GDM1 (cell line): ENCODE results near the gene RAB40C.

Experiments used
- DNase-seq: peaks from one replicate; lab custom pipeline; 2025; lab: John Stamatoyannopoulos, UW

The RAB40C gene

DNA sequence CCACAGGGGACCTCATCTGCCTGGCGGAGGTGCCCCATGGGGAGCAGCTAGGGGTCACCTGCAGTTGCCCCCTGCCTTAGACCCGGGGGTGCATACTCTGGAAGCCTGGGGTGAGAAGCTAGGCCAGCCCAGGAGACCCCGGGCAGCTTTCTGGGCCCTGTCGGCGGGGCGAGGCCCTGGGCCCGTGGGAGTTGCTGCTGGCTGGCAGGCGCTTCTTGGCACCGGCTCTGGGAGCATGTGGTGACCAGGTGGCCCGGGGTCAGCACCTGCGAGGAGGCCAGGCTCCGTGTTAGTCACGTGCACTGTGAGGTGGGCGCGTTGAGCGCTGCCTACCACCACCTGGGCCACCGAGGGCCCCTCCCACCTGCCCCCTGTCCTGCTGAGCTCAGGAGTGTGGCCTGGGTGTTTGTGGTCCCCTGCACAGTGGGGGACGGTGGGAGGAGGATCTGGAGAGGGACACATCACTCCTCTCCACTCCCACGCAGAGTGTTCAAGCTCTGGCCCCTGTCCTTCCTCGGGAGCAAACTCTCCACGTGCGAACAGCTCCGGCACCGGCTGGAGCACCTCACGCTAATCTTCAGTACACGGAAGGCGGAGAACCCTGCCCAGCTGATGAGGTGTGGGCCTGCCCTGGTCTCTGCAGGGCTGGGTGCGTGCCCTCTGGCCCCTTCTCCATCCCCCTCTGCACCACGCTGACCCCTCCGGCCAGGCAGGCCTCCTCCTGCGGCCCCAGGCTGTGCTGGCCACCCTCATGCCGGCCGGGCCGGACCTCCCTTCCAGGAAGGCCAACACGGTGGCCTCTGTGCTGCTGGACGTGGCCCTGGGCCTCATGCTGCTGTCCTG lies 14.3 kb upstream of the RAB40C start:
- no peak for DNase-seq

DNA sequence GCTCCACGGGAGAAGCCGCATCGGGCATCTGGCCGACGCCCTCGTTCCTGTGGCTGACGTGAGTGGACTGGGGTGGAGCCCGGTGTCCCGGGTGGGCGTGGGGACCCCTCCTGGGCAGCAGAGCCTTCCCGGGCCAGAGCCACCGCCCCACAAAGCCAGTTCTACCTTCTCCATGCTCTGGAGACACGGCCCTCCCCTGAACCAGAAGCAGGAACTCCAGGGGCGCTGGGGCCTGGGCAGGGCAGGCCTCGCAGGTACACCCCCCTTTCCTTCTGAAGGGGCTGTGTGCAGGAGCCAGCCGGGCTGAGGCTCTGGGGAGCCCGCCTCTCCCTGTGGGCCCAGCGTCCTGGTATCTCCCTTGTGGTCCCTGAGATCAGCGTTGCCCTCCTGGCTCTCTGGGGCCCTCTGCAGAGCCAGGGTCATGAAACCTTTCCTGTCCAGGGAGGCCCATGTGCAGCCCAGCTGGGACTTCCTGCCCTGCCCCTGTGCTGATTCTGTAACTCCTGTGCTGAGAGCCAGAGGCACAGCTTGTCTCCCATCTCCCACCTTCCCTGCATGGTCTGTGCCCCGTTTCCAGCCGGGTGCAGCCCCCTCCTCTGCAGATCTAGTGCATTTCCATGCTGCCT lies 13.6 kb upstream of the RAB40C start:
- DNase-seq, result no peak

DNA sequence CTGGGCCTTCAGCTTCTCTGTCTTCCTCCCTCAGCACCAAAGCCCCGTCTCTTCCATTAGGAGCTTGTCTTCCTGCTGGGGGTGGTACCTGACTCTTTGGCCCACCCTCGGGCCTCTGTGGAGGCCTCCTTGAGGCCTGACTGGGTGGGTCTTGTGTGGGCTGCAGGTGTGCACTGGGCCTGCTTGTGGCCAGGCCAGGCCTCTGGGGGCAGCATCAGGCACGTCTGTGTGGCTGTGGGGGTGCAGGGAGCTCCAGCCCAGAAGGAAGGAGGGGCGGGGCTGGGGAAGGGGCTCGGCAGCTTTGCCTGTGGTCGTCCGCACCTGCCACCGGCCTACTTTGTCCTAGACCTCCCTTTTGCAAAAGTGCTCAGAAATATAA lies 13.1 kb upstream of the RAB40C start:
- DNase-seq, result no peak

DNA sequence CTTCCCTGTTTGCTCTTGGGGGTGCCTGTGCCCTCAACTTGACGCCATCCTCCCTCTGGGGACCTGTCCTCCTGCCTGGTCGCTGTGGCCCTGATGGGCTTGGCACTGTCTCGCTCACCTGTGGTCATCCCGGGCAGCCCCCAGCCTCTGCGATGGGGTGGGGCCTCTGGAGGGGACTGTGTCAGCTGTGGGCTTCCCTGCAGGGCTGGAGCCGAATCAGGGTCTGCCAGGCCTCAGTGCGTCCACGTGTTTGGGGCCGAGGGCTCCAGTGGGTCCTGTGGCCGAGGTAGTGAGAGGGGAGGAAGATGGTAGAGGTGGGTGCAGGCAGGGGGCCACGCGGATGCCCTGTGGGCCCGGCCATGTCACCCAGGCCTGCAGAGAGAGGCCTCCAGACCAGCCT lies 12.1 kb upstream of the RAB40C start:
- no peak for DNase-seq

DNA sequence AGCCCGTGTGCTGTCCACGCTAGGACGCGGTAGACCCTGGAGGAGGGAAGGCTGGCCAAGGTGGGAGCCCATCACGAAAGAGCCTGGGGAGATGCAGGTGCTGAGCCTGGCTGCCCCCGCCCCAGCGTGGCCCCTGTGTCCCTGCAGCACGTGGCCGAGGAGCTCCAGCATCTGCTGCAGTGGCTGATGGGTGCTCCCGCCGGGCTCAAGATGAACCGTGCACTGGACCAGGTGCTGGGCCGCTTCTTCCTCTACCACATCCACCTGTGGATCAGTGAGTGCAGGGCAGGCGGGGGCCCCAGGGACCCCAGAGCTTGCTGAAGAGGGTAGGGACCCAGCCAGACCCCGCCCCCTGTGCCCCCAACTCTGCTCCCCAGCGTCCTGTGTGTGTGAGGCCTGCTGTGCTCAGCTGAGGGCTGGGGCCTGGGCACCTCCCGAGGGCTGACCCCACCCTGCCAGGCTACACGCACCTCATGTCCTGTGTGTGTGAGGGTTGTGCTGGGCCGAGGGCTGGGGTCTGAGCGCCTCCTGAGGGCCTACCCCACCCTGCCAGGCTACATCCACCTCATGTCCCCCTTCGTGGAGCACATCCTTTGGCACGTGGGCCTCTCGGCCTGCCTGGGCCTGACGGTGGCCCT lies 11.5 kb upstream of the RAB40C start:
- DNase-seq, result no peak

DNA sequence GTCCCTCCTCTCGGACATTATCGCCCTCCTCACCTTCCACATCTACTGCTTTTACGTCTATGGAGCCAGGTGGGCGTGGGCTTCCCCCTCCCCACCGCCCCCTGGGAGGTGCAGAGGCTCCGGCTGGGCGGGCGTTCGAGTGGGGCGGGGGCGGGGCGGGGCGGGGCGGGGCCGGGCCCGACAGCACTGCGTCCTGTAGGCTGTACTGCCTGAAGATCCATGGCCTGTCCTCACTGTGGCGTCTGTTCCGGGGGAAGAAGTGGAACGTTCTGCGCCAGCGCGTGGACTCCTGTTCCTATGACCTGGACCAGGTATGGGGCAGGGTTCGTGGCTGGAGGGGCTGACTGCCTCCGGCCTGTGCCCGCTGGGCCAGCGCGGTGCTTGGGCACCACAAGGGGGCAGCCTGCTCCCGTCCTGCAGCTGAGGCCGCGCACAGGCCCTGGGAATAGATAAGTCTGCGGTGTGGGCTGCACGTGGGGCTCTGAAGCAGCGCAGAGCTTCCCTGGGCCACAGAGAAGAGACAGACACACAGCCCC lies 10.9 kb upstream of the RAB40C start:
- DNase-seq, result peak; percentile 18

DNA sequence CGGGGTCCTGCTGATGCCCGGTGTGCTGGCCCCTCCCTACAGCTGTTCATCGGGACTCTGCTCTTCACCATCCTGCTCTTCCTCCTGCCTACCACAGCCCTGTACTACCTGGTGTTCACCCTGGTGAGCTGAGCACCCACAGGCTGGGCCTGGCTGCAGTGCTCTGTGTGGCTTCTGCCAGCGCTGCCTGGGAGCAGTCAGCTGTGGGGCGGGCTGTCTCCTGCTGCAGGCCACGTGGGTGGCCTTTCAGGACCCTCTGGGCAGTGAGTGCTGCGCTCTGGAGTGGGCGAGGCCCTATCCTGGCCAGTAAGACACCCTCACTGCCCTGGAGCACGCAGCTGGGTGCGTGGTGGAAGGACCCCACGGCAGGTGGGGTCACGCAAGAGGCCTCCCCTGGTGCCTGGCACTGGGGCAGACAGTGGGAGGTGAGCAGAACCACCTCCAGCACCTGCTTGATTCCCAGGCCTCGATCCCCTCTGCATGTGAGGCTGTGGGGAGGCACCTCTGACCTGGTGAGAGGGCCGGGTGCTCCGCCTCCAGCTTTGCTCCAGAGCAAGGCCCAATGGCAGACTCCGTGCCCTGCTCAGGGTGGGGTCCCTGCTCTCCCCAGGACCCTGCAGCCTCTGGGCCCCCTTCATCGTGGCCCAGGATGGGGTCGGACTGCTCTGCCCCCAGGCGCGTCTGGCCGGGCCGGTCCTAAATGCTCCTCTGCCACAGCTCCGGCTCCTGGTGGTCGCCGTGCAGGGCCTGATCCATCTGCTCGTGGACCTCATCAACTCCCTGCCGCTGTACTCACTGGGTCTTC lies 9.5 kb upstream of the RAB40C start:
- DNase-seq, result no peak

DNA sequence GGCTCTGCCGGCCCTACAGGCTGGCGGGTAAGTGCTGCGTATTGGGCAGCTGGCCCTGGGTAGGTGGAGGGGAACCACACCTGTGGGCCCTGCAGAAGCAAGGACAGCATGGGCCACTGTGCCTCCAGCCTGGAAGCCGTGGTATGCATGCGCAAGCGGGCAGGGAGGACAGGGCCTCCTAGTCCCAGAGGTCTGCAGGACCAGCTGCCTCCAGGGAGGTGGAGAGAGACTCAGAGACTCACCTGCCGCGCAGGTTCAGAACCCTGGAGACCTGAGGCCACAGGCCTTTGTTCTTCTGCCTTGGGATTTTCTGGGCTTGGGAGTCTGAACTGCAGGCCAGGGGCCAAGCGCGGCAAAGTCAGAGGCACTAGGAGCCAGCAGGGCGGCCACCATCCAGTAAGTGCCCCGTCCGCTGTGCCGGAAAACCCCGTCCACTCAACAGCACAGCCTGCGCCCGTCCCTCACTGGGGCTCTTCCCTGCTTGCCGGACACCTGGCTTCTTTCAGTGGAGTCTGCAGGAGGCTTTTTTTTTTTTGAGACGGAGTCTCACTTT lies 8.8 kb upstream of the RAB40C start:
- DNase-seq, result no peak

DNA sequence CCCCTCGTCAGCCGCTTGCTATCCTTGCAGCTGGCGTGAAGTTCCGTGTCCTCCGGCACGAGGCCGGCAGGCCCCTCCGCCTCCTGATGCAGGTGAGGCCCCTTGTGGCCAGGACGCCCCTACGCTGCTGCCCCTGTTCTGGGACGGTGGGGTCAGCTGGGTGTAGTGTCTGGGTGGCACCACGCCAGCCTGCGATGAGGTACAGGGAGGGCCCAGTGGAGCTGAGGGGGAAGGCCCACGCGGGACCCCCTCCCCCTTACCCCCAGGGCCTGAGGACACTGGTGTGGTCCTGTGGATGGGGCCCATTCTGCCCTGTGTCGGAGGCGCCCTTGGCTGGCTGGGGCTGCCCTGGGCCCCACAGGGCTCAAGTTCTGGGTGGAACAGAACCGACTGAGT lies 7.7 kb upstream of the RAB40C start:
- no peak for DNase-seq

DNA sequence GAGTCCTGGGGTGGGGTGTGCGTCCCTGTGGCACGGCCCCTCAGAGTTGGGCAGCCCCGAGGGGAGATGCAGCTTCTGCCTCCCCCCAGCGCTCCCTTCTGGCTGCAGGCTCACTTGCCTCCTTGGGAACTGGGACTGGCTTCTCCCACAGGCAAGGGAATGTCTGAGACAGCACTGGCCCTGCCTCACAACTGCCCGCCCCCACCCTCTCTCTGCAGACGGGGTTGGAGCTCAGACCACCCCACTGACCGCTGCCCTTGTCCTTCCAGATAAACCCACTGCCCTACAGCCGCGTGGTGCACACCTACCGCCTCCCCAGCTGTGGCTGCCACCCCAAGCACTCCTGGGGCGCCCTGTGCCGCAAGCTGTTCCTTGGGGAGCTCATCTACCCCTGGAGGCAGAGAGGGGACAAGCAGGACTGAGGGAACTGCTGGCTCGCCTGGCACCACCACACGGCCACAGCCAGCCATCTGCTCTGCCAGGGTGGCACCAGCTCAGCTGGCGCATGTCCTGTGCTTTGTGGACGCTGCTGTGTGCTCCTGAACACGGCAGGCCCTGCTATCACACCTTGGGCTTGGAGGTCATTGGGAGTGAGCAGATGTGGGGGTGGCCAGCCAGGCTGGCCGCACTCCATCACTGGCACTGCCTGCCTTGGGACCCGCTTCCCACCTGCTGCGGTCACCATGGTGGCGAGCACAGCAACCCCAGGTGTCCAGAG lies 7.1 kb upstream of the RAB40C start:
- DNase-seq, result no peak

DNA sequence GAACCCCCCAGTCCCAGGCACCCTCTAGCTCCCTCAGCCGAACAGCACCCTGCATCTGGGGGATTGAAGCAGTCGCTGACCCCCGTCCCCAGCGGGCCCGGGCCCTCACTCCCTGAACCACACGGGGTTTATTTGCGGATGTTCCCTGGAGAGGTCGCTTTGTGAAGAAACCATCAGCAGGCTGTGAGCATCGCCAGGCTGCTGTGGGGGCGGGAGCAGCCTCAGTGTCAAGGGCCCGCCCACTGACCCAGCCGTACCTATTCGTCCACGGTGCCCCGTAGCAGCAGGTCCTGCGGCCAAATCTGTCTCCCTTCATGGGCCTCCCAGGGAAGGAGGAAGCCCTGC lies 6.4 kb upstream of the RAB40C start:
- DNase-seq, result no peak

DNA sequence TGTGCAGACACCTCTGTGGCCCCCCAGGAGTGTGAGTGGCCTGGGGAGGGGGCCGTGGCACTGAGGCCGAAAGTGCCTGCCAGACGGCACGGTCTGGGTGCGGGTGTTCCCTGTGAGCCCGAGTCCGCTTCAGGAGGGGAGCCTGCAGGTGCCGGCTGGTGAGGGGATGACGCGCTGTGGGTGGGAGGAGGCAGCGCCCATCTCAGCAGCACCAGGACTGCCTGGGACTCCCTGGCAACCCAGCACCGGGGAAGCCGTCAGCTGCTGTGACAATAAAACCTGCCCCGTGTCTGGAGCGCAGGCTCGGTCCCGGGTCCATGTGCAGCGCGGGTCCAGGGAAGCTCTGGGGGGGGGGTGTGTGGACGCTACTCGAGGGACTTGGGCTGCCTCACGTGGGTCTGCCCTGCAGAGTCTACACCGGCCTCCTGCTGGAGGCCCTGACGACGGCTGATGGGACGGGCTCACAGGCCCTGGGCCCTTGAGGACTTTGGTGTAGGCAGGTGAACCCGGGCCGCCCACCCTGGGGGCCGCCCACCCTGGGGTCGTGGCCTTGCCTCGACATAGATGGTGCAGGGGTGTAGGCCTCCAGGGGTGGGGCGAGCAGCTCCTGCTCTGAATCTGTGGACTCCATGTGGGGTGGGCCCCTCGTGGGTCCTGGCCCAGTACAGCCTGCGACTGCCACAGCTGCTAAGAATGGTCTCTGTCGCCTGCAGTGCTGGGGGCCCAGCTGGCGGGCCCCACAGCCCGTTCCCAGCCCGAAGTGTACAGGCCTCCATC lies 5.9 kb upstream of the RAB40C start:
- no peak for DNase-seq

DNA sequence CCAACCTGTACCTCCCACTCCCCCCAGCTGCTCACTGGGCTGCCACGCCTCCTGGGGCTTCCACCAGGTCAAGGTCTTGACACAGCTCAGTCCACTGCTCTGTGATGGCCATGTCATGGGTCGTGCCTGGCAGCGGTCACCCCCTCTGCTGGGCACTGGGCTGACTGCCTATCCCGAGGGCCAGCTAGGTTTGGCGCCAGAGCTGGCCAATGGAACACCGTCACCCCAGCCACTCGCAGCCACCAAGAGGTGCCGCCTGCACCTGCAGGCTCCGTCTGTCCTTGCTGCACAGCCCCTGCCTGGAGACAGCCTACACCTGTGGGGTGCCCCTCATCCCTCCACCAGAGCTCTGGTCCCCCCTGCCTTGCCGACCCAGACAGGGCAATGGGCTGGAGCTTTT lies 4.5 kb upstream of the RAB40C start:
- no peak for DNase-seq

DNA sequence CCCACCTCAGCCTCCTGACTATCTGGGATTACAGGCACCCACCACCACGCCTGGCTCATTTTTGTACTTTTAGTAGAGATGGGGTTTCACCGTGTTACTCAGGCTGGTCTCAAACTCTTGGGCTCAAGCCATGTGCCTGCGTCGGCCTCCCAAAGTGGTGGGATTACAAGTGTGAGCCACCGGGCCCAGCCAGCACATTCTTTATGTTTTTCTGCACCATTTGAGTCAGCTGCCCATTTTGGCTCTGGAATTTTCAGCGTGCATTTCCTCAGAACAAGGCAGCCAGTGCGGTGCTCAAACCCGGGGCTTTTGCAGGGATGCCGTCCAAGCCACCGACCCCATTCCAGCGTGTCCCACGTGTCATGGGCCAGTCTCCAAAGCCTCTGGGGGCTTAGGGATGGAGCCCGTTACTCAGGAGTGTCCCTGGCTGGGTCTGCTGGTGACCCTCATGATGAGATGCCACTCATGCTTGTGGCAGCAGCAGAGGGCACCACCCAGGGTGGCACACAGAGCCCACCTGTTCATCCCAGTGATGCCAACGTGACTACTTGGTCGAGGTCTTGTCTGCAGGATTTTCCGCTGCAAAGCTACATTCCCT lies 3.7 kb upstream of the RAB40C start:
- DNase-seq, result no peak

DNA sequence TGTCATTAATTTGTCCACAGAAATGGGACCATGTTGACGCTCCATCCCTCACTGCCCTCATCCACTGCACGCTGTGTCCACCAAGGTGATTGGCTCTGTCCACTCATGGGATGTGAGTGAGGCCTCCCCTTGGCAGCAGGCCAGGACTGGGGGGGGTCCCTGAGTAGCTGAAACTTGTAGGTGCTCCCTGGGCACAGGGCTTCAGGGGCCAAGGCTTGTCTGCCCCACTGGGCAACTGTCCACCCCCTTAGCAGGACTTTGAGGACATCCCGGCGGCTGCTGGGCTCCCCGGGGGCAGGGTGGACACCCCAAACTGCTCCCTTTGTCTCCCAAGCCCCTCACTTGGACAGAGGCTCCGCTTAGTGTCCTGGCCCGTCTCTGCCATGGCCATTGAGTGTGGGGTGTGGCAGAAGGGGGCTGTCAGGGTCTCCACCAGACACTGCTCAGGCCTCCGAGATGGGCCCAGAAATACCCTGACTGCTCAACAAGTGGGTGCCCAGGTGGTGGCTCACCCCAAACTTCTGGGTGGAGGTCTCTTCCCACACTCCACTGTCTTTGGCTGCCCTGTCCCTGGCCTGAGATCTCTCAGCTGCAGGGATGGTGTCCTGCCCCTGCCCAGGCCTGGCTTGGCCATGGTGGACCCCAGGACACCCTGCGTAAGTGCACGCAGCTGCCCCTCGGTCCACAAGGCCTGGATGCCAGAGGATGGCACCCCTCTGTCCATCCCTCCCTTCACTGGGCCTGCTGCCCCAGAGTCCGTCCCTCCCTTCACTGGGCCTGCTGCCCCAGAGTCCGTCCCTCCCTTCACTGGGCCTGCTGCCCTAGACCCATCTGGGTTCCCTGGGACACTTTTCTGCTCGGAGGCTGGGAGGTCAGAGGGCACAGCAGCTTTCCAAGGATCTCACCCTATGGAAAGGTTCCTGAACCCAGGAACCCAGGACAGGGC lies 2.9 kb upstream of the RAB40C start:
- no peak for DNase-seq

DNA sequence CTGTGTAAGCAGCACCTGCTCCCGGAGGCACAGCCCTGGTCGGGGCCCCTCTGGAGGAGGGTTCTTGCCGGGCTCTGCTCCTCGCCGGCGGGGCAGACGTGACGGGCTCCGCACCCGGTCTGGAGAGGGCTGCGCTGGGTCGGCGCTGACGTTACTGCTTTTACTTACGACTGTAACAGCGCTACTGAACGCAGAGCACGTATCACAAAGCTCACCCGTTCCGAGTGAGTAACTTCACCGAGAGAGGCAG lies 1.3 kb upstream of the RAB40C start:
- peak; percentile 37 for DNase-seq

DNA sequence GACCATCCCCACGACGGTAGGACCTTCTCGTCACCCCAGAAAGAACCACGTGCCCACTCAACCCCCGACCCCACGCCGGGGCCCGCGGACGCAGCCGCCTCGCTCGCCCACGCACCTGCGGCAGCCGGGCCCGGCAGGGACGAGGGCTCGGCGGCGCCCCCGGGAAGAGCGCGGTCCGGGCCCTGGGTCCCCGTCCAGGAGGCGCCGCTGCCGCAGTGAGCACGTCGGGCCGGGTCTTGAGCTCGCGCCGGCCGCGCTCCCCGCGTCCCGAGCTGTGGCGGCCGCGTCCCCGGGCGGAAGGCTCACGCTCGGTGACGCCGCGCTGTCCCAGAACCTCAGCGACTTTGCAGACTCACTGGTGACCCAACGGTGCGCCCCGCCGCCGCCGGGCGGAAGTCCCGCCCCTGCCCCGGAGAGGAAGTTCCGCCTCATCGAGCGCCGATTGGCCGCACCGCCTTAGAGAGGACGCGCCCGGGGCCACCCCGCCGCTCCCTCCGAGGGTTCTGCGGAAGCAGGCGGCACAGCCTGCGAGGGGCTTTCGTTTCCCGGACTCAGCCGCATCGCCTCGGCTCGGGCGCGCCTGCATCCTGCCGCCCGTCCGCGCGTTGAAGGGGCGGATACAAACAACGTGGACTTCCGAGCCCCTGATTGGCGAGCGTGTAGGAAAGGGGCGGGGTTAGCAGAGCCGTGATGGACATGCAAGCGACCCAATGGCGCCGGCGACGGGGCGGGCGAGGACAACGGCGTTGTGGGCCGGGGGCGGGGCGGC lies 793 bp upstream of the RAB40C start:
- peak; percentile 94 for DNase-seq

DNA sequence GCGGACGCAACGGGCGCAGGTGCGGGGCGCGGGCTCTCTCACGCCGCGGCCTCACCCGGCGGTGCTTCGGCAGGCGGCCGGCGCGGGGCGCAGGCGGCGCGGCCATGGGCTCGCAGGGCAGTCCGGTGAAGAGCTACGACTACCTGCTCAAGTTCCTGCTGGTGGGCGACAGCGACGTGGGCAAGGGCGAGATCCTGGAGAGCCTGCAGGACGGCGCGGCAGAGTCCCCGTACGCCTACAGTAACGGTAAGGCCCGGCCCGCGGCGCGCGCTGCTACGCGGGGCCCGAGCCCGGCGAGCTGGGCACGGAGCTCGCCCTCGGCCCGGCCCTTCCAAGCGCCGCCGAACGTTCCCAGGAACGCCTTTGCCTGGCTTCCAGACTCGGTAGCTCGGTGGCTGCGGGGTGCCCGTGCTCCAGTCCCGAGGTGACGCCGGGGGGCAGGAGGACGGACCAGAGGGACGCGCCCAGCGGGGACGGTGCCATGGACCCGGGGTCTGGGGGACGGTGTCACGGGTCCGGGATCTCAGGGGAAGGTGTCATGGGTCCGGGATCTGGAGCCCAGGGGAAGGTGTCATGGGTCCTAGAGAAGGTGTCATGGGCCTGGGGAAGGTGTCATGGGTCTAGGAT lies 435 bp downstream of the RAB40C start:
- no peak for DNase-seq
